Hematopoietic multipotent progenitor cell treated with erythropoietin and hydrocortisone succinate and interleukin-3 and kit ligand, for 17 days (in vitro differentiated cells): ENCODE results near the gene PDZRN3.

Source experiments
- DNase-seq: peaks from one replicate; pipeline ENCODE4 v3.0.0-alpha.2; 2015; ENCODE audit warnings: low spot score

The PDZRN3 gene

DNA sequence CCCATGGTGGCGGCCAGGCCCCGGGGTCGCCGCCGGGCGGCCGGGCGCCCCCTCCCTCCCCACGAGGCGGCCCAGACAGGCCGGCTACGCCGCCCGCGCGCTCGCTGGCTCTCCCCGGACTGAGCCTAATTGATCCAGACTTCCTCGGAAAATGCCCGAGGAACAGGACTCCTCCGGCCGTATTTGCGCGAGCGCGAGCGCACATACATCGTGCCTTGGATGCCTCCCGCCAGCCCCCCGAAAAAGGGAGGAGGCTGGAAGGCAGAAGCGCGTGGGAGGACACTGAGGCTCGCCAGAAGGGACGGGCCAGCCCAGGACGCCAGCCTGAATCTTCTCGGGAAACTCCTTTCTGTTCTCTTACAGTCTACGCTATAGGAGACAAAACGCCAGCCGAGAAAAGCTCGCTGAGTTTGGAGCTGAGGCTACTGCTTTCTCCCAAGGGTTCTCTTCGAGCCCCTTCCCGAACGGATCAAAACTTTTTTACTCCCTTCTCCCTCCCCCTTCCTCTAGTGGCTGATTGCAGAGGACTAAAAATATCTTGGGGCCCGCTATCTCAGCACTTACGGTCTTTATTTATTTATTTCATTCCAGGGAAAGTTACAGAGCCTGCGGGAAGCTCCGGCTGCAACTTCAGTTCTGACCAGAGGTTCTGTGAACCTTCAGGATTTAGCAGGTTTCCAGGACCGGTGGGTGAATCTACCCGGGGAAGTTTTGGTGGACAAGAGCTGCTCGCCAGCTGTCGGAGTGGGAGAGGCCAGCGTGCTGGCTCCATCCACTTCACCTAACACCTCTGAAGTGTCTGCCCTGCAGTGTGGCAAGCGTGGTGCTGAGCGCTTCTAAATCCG lies at the start of gene PDZRN3:
TSS of gene PDZRN3 (minus strand) at position 121 of the 845 bp plus-strand sequence.
- no peak for DNase-seq

DNA sequence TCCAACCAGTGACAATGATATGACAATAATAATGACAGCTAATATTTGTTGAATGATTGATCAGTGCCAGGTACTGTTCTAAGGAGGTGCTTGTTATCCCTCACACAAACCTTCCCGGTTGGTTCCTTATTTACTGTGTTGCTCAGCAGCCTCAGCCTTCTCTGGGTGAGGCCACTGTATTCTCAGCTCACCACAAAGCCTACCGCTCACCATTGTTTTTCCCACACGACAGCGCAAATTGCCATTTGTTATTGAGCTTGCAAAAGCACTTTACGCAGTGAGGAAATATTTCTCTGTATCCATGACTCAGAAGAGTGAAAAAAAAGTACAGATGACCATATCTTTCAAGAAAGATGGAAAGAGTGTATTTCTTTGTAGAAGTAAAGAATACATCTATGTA lies 49.5 kb upstream of the PDZRN3 start:
- DNase-seq, result no peak

DNA sequence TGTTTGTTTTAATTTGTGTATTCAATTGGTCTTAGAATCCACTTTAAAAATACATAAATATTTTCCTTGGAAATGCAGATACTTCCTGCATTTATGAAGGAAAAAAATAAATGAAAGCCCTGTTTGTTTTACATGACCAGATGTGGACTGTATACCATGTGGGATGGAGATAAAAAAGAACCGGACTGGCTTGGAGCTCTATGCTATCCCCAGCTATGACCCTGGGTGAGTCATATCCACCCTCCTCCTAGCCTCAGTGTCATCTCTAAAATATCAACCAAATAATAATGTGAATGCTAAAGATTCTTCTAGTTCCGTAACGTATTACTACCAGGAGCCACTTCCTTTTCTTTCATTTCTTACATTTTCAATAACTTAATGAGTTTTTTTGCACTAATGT lies 44.5 kb upstream of the PDZRN3 start:
- DNase-seq, result no peak

- DNase-seq, result no peak
These were observed 43.6 kb upstream of the PDZRN3 start for GRCh38 chr3:73668391-73668790.

DNA sequence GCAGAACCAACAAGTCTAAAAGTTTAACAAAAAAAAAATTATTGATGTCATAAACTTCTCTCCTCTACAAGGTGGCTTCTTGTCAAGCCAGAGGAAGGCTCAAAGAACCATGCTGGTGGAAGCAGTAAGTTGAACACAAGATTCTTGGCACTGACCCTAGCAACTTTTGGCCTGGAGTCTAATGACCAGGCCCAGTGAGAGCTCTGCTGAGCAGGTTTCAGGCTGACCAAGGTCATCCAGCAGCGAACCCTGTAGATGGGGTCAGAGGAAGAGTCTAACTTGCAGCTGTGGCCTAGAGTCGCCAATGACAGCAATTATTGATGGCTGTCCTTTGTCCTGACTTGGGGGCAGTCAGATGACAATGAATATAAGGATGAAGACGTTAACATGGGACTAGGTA lies 43.1 kb upstream of the PDZRN3 start:
- DNase-seq, result no peak

- DNase-seq, result no peak
These were observed 40.5 kb upstream of the PDZRN3 start for GRCh38 chr3:73665286-73665685.

GRCh38 chr3:73664389-73664788 lies 39.6 kb upstream of the PDZRN3 start:
- DNase-seq, result no peak

DNA sequence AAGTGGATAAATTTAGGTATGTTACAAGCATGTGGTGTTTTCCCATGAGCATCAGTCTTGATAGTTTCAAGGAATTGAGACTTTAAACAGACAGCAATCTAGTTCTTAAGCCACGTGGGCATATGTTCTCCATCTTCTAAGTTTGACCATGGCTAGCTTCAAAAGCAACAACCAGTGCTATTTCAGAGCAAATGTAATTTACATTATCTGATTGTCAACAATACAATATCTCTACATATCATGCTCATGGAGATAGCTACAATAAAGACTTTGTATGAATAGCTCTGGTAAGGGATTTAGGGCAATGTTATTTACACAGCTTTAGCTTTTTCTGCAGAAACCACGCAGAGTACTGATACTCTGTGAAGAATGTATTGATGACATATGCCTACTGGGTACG lies 38.8 kb upstream of the PDZRN3 start:
- no peak for DNase-seq

- no peak for DNase-seq
These were observed 36.5 kb upstream of the PDZRN3 start for GRCh38 chr3:73661265-73661664.

DNA sequence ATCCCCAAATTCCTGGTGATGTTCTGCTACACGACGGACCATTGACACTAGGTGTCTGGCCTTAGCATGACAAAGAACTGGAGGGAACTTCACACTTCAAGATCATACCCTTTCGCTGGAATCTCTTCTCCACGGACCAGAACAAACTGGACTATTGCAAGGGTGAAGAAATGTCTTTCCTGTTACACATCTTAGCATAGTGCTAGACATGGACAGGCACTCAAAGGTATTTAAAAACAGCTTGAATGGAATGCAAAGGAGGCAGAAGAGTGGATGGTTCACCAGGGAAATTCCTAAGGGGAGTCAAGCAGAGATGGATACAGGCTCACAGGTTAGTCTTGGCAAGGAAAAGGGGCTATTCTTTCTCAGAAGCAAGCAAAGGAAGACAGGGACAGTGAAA lies 33.5 kb upstream of the PDZRN3 start:
- no peak for DNase-seq

DNA sequence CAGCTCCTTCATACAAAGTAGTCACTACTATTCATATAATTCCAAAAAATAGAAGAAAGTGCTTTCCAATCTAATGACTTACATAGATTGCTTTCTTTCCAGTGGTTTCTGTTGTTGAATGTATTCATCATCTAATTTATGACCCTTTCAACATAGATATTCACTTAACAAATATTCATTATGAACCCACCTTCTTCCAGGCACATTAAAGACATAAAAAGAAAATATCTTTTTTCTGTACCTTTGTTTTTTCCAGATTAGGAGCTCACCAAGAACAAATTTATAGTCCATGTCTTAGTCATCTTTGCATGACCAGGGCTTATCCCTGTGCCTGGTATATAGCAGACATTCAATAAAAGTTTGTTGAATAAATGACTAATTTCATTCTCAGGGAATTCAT lies 32.4 kb upstream of the PDZRN3 start:
- DNase-seq, result no peak

GRCh38 chr3:73656241-73656890 lies 31.6 kb upstream of the PDZRN3 start:
- no peak for DNase-seq

DNA sequence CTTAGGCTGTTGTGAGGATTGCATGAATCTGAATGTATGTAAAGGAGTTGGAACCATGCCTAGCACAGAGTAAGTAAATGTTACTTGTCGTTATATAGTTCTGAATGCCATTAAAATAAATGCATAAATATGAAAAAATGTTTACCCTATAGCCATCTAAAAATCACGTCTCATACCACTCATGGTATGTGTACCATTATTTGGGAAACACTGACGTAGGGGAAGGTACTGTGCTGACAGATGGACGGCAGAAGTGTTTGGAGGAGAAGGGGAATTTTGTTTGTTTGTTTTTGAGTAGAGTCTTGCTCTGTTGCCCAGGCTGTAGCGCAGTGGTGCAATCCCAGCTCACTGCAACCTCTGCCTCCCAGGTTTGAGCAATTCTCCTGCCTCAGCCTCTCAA lies 30.5 kb upstream of the PDZRN3 start:
- no peak for DNase-seq

DNA sequence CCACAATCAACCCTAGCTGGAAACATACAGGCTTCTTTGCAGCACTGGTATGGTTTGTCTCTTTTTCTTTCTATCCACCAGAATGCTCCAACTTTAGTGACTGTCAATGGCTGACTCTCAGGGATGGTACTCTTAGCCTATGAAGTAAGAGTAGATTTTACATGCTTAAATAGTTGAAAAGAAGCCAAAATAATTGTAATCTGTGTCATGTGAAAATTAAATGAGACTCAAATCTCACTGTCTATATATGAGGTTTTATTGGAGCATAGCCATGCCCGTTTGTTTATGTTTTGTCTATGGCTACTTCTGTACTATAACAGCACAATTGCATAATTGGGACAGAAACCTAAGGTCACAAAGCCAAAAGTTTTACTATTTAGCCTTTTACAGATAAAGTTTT lies 29.1 kb upstream of the PDZRN3 start:
- DNase-seq, result no peak

DNA sequence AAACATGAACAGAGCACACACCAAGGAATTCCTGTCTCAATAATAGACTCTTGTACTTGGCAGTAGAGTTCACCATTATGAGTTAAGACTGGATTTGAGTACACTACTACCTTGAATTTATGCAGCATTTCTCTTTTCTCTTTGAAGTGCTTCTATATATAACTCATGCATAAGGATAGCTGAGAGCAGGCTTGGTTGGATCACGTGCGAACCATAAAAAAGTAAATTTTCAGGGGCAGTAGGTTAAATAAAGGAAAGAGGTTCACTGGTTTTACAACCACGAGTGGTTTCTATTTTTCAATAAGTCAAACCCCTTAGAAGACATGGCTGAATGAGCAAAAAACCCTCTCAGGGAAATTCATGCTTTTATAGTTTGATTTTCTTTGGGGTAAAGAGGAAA lies 28.6 kb upstream of the PDZRN3 start:
- DNase-seq, result no peak

DNA sequence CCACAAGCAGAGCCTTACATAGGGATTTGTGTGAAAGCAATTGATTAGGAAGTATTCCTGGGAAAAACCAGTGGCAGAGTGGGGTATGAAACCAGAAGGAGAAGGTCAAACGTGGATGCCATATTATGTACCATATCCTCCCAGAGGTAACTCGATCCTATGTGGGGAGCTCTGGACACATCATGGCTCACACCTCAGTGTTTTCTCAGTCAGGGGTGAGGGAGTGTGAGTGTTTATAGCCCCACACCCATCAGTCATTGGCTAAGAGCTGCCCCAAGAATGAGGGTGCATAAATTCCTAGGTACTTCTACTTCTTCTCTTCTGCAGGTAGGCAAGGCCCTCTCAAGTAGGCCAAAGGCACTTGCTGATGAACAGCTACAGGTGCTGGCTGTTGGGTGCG lies 28.2 kb upstream of the PDZRN3 start:
- no peak for DNase-seq

GRCh38 chr3:73637042-73637441 lies 12.3 kb upstream of the PDZRN3 start:
- no peak for DNase-seq

- no peak for DNase-seq
These were observed 10.5 kb upstream of the PDZRN3 start for GRCh38 chr3:73635254-73635653.

- no peak for DNase-seq
These were observed 9.2 kb upstream of the PDZRN3 start for GRCh38 chr3:73633916-73634344.

- no peak for DNase-seq
These were observed 8.7 kb upstream of the PDZRN3 start for GRCh38 chr3:73633453-73633852.

GRCh38 chr3:73626106-73626505 lies 1.4 kb upstream of the PDZRN3 start:
- DNase-seq, result no peak

GRCh38 chr3:73624017-73624820 lies 522 bp downstream of the PDZRN3 start:
- DNase-seq, result no peak

DNA sequence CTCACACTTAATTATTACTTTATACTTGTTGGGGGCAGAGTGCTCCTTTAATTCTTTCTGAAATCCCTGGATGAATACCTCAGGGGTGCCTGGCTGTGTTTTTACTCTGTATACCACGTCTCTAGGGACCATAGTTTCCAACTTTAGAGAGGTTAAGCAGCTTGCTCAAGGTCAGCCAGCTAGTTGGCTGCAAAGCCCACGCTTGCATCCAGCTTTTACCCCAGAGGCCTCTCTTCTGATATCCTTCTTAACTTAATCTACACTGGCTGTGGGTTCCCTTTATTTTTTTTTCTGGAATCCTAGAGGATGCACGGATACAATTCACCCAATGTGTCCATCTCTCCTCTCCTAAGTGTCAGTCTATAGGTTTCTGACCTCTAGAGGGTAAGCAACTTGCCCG lies 1.4 kb downstream of the PDZRN3 start:
- DNase-seq, result no peak
